Dermis blood vessel endothelial cell (primary cell): ENCODE data around the gene PRSS38. TPM values are rescaled to one million over a fixed set of nuclear protein-coding genes. Genes with fewer than 3 reads are reported as not detected.

Experiments used
- DNase-seq: peaks from one replicate; pipeline ENCODE4 v3.0.0; 2010
- total RNA-seq: library from RNA; depleted of rRNA; stranded (reverse); fragments of >200 nt; gene quantifications from 2 replicates; pipeline ENCODE4 v1.2.3, GENCODE V29; 2014

PRSS38 gene
- total RNA-seq, 1 donor from 2014 or later = not detected

DNA sequence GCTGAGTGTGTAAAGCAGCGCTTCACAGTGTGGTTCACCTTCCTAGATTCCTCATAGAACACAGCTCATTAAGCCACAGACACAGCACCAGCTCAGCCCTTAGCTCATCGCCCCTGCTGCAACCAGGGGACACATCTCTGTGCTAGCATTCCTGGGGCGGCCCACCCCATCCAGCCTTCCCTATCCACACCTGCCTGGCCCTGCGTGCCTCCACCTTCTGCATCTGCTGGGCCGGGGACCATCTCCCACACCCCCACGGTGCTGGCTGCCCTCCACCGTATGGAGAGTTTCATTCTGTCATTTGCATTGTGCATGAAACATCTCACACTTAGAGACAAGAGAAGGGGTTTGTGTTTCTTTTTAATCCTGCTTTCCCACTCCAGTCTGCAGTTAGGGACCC is 35.8 kb upstream of the PRSS38 start:
- no peak for DNase-seq

DNA sequence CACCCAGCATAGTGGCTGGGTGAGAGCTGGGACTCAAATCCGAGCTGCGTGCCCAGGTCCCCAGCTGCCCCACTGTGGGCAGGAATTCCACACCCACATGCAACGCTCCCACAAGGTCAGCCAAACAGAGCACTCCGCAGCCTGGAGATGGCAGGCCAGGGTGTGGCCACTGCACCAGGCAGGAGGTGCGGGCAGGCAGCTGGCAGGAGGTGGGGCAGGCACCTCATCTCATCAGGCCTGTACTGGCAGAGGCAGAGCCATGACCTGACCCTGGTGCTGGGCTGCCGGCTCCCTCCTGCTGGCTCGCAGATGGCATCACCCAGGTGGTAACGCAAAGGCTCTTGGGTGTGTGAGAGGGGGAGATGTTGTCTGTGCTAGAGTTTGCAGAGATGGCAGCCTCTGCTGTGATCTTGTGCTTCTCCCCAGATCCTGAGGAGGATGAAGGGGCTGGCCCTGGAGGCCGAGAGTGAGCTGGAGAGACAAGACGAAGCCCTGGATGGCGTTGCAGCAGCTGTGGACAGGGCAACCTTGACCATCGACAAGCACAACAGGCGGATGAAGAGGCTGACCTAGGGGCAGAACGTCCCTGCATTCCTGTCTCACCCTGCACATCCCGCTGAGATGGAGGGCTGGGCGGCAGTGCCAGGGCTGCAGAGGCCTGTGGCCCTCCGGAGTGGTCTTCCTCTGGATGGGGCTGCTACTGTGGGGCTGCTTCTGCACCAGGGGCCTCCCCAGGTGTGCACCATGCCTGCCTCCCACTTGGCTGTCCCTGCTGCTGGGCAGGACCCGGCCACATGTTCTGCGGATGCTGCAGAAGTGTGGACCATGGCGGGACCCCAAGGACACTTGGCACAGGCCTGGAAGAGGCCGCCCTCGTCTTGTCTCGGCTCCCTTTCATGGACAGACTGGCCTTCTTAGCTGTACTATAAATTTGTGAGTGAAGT is 35.1 kb upstream of the PRSS38 start:
- no peak for DNase-seq

DNA sequence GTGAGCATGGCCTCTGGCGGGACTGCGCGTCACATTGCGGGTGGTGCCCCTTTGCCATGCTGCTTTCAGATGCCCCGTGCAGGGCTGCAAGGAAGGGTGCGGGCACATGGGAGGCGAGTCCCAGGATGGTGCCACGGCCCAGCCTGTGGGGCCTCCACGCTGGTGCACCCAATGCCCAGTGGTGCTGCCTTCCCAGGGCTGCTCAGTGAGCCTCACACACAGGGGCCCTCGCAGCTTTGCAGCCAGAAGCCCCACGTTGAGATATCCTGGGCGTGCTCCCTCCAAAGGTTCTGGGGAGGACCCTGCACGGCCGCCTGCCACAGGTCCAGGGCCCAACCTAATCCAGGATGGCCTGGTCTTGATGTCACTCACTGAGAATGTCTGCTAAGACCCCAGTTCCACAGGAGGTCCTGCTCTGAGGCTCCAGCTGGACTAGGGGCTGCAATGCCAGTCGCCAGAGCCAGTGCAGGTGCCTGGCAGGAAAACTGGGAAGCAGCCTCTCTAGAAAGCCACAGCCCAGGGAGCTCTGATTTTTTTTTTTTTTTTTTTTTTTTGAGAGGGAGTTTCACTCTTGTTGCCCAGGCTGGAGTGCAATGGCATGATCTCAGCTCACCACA is 34.1 kb upstream of the PRSS38 start:
- no peak for DNase-seq

DNA sequence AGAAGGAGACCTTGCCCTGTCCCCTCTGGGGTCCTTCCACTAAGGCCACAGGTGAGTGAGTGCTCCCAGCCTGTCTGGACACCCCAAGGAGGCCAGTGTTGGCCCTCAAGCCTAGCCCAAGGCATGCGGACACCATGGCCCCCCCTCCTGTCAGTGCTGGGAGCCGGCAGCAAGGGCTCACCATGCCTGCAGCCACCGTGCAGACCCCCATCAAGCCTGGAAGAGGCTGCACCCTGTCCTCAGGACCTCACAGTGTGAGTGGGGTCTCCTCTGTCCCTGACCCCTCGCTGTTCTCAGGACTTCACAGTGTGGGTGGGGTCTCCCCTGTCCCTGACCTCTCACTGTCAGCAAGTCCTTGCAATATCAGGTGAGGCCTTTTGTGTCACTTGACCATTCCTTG is 33.2 kb upstream of the PRSS38 start:
- DNase-seq = no peak

DNA sequence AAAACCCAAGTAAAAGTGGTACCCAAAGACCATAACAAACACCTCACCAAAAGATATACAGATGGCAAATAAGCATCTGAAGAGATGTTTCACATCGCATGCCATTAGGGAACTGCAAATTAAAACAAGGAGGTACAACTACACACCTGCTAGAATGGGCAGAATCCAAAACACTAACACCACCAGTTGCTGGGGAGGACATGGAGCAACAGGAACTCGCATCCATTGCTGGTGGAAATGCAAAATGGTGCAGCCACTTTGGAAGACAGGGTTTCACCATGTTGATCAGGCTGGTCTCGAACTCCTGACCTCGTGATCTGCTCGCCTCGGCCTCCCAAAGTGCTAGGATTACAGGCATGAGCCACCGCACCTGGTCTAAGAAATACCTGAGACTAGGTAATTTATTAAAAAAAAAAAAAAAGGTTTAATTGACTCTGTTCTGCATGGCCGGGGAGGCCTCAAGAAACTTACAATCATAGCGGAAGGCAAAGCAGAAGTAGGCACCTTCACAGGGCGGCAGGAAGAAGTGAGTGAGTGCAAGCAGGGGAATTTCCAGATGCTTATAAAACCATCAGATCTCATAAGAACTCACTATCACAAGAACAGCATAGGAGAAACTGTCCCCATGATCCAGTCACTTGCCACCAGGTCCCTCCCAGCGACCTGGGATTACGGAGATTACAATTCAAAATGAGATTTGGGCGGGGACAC is 30.2 kb upstream of the PRSS38 start:
- DNase-seq = no peak

DNA sequence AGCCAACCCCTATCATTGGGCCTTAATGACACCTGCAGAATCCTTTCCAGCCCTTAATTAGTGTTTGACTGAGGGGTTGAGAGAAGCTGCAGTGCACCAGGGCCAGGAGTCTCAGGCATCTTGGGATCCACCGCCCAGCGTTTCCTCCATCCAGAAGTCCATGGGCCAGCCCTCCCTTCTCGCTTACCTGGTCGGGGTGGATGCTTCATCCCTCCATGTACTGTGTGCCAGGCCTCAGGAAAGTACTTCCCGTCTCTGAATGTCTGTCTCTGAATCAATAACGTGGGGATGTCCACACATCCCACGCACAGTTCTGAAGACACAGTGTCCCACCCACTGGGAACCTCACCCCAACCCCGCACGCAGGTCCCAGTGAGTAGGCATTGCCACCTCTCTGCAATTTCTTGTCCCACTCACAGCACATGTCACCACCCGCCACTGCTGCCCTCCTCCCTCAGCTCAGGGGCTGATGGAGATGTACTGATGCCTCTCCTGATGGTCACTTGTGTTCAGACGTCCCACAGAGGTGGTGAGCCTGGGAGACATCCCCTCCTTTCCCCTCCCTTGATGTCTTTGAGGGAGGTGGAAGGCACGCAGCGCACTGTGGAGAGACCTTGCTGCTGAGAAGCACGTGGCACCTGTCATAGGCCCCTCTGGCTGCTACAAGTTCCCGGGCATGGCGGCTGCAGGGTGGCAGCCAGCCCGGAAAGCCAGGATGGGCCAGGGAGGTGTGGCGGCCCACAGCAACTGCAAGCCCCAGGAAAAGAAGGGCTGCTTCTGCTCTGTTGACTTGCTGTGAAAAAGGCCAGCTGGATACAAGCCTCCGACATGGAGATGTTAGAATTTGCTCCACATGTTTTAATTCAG is 29.4 kb upstream of the PRSS38 start:
- DNase-seq = no peak

DNA sequence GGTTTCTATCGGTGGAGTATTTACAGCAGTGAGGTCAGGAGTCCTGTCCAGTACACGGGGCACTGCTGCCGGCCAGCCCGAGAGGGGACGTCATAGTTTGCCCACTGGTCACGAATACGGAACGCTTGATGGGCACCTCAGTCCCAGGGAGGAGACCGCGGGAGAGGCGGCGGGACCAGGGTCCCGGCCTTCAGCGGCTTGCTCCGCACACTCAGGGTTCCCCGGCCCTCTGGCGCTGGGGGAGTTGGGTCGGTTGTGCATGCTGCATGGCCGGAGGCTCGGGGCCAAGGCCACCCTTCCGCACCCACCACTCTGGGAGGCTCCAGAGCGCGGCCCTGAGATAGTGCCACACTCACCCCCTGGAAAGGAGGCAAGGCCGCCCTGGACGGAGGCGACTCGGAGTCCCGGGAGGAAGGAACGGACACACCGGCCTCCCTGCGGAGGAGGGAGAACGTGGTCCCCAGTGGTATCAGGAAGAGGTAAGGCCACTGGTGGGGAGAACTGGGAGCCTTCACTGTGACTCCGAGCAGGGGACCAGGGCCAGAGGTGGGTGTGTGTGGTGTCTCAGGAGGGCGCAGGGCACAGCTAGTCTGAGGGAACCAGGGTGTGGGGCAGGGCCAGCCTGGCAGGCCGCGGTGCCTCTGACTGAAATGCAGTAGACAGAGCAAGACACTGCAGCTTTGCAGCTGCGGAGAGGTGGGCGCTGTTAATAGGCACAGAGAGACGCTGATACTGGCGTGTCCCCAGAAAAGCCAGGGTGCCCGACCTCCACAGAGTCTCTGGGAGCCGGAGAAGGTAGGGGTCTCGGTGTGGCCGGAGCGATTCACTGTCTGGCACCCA is 28.6 kb upstream of the PRSS38 start:
- DNase-seq = peak; percentile 15

DNA sequence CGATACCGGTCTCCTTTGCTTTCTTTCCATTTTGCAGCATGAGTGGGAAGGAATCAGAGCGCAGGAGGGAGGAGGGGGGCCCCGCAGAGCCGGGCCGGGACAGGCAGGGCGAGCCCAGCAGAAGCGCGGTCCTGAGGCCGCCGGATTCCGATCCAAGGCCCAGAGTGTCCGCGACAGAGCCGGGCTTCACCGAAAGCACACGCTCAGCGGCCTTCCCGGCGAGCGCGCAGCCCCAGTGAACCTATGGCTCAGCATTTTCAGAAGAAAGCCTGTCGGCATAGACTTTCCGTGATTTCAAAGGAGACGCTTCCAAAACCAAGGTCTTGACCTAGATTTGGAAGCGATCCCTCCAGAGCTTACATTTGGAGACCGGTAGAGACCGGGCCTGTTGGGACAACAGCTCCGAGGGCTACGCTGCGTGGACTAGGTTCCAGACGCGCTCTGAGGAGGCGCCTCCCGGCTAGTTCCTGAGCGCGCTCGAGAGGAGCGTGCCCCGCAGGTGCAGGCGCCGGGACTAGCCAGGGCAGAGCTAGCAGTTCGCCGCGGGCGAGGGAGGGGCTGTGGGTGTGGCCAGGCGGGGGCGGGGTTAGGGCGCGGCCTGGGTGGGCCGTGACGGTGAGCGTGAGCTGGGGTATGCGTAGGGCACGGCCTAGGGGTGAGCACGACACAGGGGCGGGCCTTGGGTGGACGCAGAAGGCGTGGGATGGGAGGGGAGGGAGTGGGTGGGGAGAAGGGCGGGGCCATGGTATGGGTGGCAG is 27.8 kb upstream of the PRSS38 start:
- DNase-seq = peak; percentile 91

DNA sequence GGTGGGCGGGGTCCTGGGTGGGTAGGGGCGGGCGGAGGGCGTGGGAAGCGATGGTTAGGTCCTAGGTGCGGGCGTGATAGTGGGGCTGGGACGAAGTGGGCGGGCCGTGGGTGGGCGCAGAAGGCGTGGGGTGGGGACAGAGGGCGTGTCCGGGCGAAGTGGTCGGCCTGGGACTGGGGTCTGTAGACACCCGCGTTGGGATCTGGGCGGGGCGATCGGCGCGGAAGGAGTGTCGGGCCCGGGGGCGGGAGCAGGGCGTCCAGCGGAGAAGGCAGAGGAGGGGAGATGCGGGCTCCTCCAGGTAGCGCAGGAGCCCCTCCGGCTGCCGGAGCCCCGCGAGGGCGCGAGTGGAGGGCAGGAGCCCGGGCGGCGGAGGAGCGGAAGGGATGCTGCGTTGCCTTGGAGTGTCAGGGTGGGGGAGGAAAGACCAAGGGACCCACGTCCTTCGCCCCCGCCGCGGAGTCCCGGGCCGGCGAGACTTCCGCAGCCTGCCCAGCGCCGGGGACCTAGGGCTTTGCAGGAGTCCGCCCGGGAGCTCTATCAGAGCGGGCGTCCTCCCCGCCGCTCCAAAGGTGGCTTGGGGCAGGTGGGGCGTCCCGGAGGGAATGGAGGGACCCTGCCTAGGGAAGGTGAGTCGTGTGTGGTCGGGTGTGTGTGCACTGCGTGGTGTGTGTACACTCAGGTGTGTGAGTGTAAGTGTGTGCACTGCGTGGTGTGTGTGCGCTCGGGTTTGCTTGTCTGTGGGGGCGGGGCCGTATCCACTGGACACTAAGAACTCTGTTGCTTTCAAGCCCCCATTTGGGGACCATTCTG is 27.0 kb upstream of the PRSS38 start:
- no peak for DNase-seq

DNA sequence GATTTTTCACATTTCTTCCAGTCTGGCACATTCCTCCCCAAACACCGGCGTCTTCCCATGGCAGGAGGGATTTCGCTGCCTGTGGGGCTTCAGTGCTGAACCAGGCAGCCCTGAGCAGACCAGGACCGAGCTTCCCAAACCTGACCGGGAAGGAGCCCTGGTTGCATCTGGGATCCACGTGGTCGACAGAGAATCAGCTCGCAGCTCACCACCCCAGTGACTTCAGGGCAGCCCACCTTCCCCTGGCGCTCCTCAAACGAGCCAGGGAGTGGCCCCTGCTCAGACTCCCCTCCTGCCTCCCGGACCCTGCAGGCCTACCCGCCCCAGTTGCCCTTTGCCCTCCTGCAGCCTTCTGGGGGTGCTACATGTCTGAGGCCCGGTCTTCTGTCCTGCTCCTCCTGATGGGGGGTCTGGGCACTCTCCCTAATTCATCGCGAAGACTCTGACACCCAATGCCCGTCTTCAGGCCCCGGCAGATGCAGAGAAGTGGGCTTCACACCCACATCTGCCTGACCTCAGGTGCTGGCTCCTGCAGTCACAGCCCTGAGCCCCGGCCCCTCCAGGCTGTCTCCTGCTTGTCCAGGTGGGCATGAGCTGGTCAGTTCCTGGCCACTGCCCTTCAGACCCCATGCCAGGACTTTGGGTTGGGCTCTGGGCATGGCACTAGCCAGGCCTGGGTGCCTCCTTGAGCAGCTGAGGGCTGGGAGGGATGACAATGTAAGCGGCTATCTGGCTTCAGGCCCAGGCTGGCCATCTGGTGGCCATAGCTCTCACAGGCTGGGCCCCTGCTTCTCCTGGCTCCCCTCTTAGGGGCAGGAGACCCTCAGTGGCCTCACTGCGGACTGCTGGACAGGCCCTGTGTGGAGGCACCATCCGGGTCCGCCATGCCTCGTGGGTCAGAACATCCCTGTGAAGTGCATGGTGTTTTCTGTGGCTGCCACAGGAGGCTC is 26.1 kb upstream of the PRSS38 start:
- peak; percentile 20 for DNase-seq

DNA sequence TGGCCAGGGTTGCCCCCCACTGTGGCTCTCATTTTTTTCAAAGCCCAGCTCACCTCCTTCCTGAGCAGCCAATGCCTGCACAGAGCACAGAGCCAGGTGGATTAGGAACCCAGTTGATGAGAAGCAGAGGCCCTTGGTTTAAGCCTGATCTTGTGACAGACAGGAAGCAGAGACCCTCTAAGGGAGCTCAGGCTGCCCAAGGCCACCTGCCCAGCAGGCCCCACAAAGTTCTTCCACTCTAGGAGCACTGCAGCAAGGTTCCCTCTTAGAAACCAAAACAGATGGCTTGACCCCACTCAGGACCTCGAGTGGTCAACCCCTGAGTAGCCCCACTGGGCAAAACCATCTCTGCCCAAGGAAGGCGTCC is 25.5 kb upstream of the PRSS38 start:
- no peak for DNase-seq

DNA sequence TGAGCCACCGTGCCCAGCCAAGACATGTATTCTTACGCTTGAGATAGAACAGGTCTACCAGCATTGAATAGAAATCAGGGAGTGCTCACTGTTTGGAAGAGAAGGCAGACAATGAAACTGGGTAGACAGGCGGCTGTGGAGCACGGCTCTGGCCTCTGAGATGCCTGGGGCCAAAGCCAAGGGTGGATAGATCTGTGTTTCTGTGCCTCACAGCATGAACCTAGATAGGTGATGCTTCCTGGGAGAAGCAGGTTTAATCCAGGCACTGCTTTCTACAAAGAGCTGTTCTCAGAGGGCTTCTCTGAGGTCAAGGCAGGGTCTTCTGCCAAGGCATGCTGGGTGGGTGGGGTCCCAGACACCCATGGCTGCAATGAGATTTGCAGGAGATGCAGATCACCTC is 24.6 kb upstream of the PRSS38 start:
- DNase-seq = no peak

DNA sequence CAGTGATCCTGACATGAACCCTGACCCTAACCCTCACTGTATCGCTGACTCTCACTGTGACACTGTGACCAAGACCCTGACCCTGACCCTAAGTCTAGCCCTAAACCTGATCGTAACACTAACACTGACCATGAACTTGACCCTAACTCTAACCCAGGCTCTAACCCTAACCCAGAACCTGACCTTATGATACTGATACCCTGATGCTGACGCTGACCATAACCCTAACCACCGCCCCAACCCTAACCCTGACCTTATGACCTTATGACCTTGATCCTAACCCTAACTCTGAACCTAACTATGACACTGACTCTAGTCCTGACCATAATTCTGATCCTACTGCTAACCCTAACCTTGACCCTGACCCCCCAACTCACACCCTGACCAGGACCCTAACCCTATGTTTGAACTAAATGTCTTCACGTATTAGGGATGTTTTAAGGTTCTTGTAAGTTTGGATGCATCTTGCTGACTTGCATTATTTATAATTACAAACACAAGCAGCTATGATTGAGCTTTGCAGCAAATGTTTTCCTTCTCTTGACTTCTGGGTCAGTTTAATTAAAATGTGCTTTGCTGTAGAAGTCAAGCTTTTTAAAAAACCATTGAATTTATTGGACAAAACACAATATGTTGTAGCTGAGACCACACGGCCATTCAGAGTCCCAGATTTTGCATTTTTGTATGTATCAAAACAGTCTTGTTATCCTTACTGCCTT is 23.9 kb upstream of the PRSS38 start:
- DNase-seq = no peak

DNA sequence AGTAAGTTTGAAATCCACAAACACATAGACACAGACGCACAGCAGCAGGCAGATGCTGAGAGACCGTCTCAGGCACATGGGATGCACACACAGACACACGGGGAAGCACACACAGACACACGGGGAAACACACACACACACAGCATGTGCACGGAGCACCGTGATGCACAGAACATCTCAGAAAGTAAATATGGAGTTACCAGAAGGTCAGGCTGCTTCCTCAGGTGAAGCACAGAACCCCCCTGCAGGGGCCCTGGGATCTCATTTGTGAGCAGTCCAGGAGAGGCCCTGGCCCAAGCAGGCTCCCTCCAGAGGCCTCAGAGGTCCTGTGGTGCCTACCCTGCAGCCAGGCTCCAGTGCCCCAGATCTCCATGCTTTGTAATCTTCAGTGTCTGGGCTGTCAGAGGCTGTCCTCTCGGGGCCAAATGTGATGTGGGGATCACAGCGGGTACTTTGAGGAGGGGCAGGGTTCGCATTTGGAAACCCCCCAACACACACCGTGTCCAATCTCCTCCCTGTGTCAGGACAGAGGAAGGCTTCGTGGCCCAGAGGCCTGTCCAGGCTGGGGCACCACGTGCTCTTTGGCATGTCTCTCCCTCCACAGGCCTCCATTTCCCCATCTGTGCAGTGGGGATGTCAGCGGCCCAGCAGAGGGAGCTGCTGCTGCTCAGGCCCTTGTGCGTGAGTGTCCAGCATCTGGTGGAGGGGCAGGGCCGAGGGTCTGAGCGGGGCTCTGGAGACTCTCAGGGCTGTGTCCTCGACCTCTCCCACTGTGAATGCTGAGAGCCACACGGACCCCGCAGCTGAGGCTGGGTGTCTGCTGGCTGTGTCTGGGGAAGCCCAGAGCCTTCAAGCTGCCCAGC is 23.0 kb upstream of the PRSS38 start:
- no peak for DNase-seq

DNA sequence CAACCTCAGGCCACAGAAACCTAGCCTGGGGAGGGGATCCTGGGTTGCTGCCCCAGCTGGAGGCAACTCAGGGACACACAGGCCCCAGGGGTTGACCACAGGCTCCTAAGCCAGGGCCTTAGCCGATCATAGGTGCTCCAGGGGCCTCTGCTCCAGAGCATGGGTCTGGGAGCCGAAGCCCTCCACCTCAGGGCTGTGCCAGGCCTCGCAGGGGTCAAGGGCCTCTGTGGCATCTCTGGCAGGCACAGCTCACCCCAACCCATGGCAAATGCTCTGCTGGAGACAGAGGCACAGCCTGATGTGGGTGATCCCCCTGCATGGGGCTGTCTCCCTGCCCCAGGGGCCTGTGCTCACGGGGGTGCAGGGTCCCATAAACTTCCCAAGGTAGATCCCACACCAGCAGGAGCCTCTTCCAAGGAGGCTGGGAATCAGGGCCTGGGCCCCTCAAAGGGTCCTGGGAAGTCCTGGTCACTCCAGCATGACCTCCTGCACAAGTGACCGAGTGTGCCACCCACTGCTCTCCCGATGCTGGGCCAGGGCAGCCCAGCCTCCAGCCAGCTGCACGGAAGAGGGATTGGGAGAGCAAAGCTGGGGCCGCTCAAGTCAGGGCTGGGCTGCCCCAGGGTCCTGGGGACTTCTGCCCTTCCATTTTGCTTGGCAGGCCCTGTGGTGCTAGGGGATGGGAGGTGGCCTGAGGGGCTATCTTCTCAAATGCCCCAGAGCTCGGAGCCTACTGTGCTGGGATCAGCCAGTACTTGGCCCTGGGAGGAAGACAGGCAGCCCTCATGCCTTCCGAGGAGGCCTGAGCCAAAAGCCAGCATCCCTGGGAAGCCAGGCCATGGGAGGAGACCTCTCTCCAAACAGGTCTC is 22.2 kb upstream of the PRSS38 start:
- DNase-seq = no peak
